Cardiac muscle cell (in vitro differentiated cells and primary cell): ENCODE measurements around the gene ADGRD1. TPM values are rescaled to one million over a fixed set of nuclear protein-coding genes. Genes with fewer than 3 reads are reported as not detected.

ENCODE experiments used
- DNase-seq, 2 donors: peaks; one replicate each; pipeline versions ENCODE4 v3.0.0 to v3.0.0-alpha.2; 2010 to 2017; ENCODE audit warnings: low read depth in 1 of 2, low spot score in 1 of 2
- H3K27ac ChIP-seq: fragments of 200-600 bp; sonication (generic); 2 replicates; pipeline ENCODE4 v1.5.1; 2016
- H3K27me3 ChIP-seq: fragments of 200-600 bp; sonication (generic); 2 replicates; pipeline ENCODE4 v1.6.0; 2016; ENCODE audit warnings: control low read depth
- H3K36me3 ChIP-seq: fragments of 200-600 bp; sonication (generic); 2 replicates; pipeline ENCODE4 v1.5.1; 2016; ENCODE audit warnings: control low read depth
- H3K4me1 ChIP-seq: fragments of 200-600 bp; sonication (generic); 2 replicates; pipeline ENCODE4 v1.8.1; 2017; ENCODE audit warnings: low read depth, mild to moderate bottlenecking, mixed run types
- H3K4me3 ChIP-seq: fragments of 200-600 bp; sonication (generic); 2 replicates; pipeline ENCODE4 v1.5.1; 2016; ENCODE audit warnings: mild to moderate bottlenecking
- H3K9me3 ChIP-seq: fragments of 200-600 bp; sonication (generic); 2 replicates; pipeline ENCODE4 v1.5.1; 2017; ENCODE audit warnings: low read depth, mild to moderate bottlenecking, control low read depth
- polyA plus RNA-seq: library from polyadenylated mRNA; unstranded; fragments of >200 nt; fragmentation: Nextera tagmentation; extraction: Ambion mirVana; gene quantifications from 2 replicates; pipeline ENCODE4 v1.2.1, GENCODE V29; 2016
- total RNA-seq: library from RNA; depleted of rRNA; stranded (reverse); fragments of >200 nt; gene quantifications from 2 replicates; pipeline ENCODE4 v1.2.3, GENCODE V29; 2016
- TF ChIP-seq, protein P1 (sequence below): IDR thresholded peaks from 2 replicates; pipeline ENCODE4 v1.5.1; 2012; ENCODE audit warnings: low read depth, mild to moderate bottlenecking, low read length

The ADGRD1 gene
- total and polyA plus RNA-seq, 2 experiments from 2014 or later: 66.6 to 74.0 TPM

DNA sequence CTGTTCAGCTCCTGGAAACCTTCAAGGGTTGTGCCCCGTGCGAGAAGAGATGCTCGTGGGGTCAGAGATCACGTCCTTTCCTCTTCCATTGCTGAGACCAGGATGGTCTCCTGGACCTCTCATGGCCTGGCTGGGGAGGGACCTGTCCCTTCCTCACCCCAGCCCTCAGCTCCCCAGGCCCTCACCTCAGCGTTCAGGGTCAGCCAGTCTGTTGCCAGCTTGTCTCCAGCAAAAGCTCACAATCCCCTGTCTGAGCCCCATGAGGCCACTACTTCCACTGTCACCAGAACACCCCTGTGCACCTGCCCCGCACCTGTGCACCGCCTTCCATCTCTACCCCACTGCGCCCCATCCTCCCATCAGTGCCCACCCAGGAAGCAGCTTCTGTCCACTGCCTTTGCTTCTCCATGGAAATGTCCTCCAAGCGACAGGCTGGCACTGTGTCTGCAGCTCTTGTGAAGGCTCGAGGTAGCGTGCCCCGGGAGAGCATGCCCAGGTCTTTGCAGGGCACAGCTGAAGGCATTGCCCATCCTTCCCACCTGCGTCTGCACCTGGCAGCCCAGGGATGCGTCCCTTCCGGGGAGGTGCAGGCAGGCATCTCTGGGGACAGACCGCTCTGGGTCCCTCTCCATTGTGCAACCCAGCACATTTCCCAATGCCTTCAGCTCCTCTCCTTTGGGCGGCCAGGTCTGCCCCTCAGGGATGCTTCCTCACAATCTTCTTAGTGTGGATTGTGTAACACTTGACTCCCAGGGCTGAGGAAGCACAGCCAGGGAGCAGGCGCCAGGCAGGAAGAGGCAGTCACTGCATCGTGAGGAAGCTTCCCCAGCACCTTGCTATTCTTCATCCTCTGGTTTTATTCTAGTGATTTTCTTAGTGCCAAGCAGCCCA, 179.6 kb downstream of the ADGRD1 start:
- Histone ChIP-seq H3K9me3 (no peaks in the 10 kb centered on the region), H3K4me1 (no peaks in the 10 kb centered on the region), H3K27ac (no peak overlapping the region), H3K27me3 (no peaks in the 10 kb centered on the region), H3K4me3 (no peak overlapping the region), H3K36me3 (peaks cover 6% of the 10 kb centered on the region)
- DNase-seq: peak in 1 of 2 donors; percentile 15
- TF ChIP-seq, protein P1, sequence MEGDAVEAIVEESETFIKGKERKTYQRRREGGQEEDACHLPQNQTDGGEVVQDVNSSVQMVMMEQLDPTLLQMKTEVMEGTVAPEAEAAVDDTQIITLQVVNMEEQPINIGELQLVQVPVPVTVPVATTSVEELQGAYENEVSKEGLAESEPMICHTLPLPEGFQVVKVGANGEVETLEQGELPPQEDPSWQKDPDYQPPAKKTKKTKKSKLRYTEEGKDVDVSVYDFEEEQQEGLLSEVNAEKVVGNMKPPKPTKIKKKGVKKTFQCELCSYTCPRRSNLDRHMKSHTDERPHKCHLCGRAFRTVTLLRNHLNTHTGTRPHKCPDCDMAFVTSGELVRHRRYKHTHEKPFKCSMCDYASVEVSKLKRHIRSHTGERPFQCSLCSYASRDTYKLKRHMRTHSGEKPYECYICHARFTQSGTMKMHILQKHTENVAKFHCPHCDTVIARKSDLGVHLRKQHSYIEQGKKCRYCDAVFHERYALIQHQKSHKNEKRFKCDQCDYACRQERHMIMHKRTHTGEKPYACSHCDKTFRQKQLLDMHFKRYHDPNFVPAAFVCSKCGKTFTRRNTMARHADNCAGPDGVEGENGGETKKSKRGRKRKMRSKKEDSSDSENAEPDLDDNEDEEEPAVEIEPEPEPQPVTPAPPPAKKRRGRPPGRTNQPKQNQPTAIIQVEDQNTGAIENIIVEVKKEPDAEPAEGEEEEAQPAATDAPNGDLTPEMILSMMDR: no peak

DNA sequence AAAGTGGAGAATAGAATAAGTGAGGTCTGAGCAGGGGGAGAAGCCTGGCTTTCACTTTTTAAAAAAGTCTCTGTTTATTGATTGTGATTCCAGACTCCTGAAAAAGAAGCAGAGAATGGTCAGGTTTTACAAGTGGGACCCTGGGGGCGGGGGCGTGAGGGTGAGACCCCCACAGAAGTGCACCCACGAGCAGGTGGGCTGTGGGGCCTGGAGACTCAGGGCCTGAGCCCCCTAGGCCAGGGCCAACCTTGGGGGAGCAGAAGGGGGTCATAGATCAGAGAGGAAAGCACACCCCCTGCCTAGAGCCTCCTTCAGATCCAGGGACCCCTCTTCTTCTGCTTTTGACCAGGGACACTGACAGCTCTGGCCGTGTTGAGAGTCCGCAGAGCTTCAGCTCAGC, 180.3 kb downstream of the ADGRD1 start:
- DNase-seq: no peak
- Histone ChIP-seq H3K4me3 (no peak overlapping the region), H3K27ac (no peak overlapping the region), H3K36me3 (peaks cover 6% of the 10 kb centered on the region), H3K9me3 (no peaks in the 10 kb centered on the region), H3K27me3 (no peaks in the 10 kb centered on the region), H3K4me1 (no peaks in the 10 kb centered on the region)
- TF ChIP-seq, protein P1: no peak

DNA sequence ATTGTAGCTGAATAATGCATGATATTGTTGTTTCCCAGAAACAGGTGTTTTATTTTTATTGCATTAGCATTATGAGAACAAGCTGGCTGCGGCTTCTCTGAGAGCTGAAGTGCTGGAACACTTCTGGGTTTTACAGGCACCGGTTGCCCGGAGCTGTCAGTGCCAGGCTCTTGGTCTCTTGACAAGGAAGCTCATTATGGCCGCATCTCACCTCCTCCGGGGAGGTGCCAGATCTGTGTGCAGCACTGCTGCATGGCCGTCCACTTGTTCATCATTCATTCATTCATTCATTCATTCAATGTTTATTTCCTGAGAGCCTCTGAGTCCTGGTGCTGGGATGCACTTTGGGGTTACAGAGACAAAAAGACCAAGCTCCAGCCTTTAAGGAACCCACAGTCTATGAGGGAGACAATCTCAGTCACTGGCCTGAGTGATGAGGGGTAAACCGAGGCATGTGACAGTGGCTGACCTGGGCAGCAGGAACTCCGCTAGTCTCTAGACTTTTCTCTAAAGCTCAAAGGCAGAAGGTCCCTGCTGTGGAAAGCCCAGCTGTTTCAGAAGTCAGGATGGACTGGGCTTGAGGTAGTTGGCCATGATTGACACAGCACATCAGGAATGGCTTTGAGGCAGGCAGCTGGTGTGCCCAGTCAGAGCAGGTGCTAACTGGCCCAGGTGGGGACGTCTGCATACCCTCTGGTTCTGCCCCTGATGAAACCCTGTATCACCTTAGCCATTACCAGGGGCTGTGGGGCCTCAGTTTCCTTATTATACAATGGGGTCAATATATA, 181.0 kb downstream of the ADGRD1 start:
- TF ChIP-seq, protein P1: no peak
- H3K27me3 ChIP-seq: no peaks in the 10 kb centered on the region

DNA sequence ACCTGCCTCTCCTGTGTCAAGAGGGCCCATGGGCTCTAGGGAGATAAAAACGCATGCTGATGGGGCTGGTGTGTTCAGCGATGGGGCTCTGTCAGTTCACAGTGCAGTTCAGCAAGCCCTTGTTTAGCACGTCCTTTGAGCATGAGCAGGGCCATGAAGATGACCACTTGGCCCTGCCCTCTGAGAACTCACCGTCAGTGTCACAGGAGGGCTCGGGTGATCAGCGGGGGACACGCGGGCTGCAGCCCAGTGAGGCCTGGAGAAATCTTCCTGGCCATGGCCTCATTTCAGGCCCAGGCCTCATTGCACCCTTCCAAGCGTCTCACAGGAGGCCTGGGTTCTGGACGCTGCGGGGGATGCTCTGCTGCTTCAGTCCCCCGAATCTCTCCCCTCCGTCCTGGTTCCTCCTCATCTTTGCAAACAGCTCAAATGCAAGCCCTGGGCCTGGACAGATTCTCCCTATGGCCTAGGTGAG, 181.6 kb downstream of the ADGRD1 start:
- Histone ChIP-seq H3K4me1 (no peaks in the 10 kb centered on the region), H3K27ac (no peak overlapping the region), H3K36me3 (peaks cover 6% of the 10 kb centered on the region), H3K4me3 (no peak overlapping the region), H3K9me3 (no peaks in the 10 kb centered on the region), H3K27me3 (no peaks in the 10 kb centered on the region)
- TF ChIP-seq, protein P1: no peak
- no peak for DNase-seq

More for the DNA sequence above, 181.0 kb downstream of the ADGRD1 start:
- Histone ChIP-seq H3K36me3 (peaks cover 6% of the 10 kb centered on the region), H3K9me3 (no peaks in the 10 kb centered on the region), H3K27ac (no peak overlapping the region), H3K4me1 (no peaks in the 10 kb centered on the region), H3K4me3 (no peak overlapping the region)
- no peak for DNase-seq

DNA sequence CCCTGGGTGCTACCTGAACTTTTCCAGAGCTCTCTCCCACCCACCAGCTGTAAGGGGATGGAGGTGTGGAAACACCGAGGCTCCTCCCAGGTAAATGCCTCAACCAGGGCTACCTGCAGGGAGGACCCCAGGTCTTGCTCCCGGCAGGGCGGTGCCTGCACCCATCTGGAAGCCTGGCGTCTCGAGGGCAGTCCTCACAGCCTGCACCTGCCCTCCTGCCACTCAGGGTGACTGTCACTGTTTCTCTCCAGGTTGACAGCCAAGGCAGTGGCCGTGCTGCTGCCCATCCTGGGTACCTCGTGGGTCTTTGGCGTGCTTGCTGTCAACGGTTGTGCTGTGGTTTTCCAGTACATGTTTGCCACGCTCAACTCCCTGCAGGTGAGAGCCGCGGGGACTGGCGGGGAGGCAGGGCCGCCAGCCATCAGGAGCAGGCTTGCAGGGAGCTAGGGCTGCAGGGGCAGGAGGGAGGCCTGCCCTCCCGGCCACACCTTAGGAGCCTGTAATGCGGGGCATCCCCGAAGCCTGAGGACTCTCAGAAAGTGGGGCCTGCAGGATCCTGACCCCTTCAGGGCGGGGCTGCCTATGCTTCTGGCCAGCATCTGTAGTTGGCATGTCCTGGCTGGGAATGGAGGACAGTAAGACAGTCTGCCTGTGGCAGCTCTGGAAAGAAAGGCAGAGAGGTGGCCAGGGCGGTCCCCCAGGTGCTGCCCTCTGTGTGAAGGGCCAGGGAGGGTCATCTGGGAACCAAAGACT, 182.3 kb downstream of the ADGRD1 start:
- no peak for DNase-seq
- Histone ChIP-seq H3K9me3 (no peaks in the 10 kb centered on the region), H3K27ac (no peak overlapping the region), H3K4me3 (no peak overlapping the region), H3K36me3 (peaks cover 6% of the 10 kb centered on the region), H3K4me1 (no peaks in the 10 kb centered on the region), H3K27me3 (no peaks in the 10 kb centered on the region)
- TF ChIP-seq, protein P1: no peak
